Kidney epithelial cell (primary cell): ENCODE data around the gene GRIK1. TPM values are rescaled to one million over a fixed set of nuclear protein-coding genes. Genes with fewer than 3 reads are reported as not detected.

Experiments
- DNase-seq: peaks from one replicate; pipeline ENCODE4 v3.0.0-alpha.2; 2010; ENCODE audit warnings: low read depth
- H3K27me3 ChIP-seq: 2 replicates; pipeline ENCODE4 v1.6.0; 2011; ENCODE audit warnings: low read length; ENCODE audit not compliant: control insufficient read depth, insufficient read depth
- H3K36me3 ChIP-seq: 2 replicates; pipeline ENCODE4 v1.5.1; 2011; ENCODE audit warnings: low read length; ENCODE audit not compliant: control insufficient read depth, insufficient read depth
- H3K4me3 ChIP-seq: 2 replicates; pipeline ENCODE4 v1.5.1; 2011; ENCODE audit warnings: low read depth, mild to moderate bottlenecking, control low read depth, low read length
- total RNA-seq: library from RNA; depleted of rRNA; stranded (reverse); fragments of >200 nt; gene quantifications from 2 replicates; pipeline ENCODE4 v1.2.3, GENCODE V29; 2015
- TF ChIP-seq, protein P1 (sequence below): IDR thresholded peaks from 2 replicates; pipeline ENCODE4 v1.5.1; 2011; ENCODE audit warnings: mild to moderate bottlenecking, moderate library complexity, low read length, control low read depth, inconsistent platforms; ENCODE audit not compliant: insufficient read depth, poor library complexity, severe bottlenecking

Gene GRIK1
- total RNA-seq, 1 donor from 2014 or later = not detected

DNA sequence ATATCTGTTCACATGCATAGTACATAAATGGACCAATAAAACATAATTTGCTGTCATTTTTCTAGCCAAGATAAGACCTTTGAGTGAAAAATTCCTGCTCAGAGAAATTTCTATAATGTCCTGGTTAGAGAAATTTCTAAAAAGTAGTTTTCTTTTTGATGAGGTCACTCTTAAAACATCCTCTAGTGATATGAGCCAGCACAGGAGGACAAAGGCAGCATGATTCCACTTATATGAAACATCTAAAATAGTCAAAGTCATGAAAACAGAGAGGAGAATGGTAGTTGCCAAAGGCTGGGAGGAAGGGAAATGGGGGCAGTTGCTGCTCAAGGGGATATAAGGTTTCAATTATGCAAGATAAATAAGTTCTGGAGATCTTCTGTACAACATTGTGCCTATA is 401.7 kb downstream of the GRIK1 start:
- DNase-seq = no peak
- TF ChIP-seq, protein P1, sequence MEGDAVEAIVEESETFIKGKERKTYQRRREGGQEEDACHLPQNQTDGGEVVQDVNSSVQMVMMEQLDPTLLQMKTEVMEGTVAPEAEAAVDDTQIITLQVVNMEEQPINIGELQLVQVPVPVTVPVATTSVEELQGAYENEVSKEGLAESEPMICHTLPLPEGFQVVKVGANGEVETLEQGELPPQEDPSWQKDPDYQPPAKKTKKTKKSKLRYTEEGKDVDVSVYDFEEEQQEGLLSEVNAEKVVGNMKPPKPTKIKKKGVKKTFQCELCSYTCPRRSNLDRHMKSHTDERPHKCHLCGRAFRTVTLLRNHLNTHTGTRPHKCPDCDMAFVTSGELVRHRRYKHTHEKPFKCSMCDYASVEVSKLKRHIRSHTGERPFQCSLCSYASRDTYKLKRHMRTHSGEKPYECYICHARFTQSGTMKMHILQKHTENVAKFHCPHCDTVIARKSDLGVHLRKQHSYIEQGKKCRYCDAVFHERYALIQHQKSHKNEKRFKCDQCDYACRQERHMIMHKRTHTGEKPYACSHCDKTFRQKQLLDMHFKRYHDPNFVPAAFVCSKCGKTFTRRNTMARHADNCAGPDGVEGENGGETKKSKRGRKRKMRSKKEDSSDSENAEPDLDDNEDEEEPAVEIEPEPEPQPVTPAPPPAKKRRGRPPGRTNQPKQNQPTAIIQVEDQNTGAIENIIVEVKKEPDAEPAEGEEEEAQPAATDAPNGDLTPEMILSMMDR = no peak
- no peak overlapping the region for H3K4me3 ChIP-seq
- H3K36me3 ChIP-seq = no peaks in the 10 kb centered on the region
- no peaks in the 10 kb centered on the region for H3K27me3 ChIP-seq

GRCh38 chr21:29534448-29534847 is 405.3 kb downstream of the GRIK1 start:
- DNase-seq = no peak
- H3K36me3 ChIP-seq = no peaks in the 10 kb centered on the region
- no peak overlapping the region for H3K4me3 ChIP-seq
- TF ChIP-seq, protein P1 = no peak
- no peaks in the 10 kb centered on the region for H3K27me3 ChIP-seq

DNA sequence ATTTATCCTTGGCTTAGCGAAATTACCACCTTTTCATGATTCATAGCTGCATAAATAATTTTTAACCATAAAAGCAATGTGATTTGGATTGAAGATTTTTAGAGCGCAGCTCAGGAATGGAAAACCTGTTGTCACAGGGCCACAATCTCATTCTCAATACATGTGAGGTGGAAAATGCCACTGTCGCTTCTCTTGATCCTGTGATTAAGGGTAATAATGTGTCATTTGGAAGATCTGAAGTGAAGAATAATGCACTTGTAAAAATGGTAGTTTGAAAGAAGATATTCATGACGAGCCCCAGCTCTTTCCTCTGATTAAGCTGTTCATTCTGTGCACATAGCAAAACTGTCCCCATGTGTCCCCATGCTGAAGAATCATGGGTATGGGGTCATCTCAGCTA is 410.7 kb downstream of the GRIK1 start:
- no peaks in the 10 kb centered on the region for H3K36me3 ChIP-seq
- no peak overlapping the region for H3K4me3 ChIP-seq
- TF ChIP-seq, protein P1 = no peak
- DNase-seq = no peak
- no peaks in the 10 kb centered on the region for H3K27me3 ChIP-seq

DNA sequence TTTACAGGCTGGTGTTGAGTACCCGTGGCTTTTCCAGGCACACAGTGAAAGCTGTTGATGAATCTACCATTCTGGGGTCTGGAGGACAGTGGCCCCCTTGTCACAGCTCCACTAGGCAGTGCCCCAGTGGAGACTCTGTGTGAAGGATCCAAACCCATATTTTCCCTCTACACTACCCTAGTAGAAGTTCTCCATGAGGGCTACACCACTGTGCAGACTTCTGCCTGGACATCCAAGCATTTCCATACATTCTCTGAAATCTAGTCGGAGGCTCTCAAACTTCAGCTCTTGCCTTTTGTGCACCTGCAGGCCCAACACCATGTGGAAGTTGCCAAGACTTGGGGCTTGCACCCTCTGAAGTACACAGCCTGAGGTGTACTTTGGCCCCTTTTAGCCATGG is 413.3 kb downstream of the GRIK1 start:
- TF ChIP-seq, protein P1 = no peak
- H3K27me3 ChIP-seq = no peaks in the 10 kb centered on the region
- H3K4me3 ChIP-seq = no peak overlapping the region
- no peak for DNase-seq
- no peaks in the 10 kb centered on the region for H3K36me3 ChIP-seq

DNA sequence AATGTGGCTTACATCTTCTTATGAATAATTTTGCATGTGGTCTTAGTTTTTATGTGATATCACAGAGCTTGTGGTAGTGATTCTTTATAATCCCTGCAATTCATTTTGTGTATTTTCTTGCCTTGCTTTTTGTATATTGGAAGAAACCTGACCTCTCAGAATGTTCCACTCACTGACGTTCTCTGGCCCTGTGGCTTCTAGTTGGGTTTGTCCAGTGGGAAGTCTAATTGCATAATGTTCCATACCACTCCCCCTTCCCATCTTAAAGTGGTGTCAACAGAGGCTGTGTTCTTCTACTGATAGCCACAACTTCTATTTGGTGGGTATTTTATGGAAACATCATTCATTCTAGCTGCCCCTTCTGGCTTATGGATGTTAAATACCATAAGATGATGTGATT is 415.7 kb downstream of the GRIK1 start:
- no peak overlapping the region for H3K4me3 ChIP-seq
- H3K27me3 ChIP-seq = no peaks in the 10 kb centered on the region
- H3K36me3 ChIP-seq = no peaks in the 10 kb centered on the region
- TF ChIP-seq, protein P1 = no peak
- DNase-seq = no peak

GRCh38 chr21:29523646-29524045 is 416.1 kb downstream of the GRIK1 start:
- TF ChIP-seq, protein P1 = no peak
- Histone ChIP-seq H3K27me3 (no peaks in the 10 kb centered on the region), H3K36me3 (no peaks in the 10 kb centered on the region), H3K4me3 (no peak overlapping the region)
- no peak for DNase-seq
